Raji (cell line): ENCODE measurements around the gene TRIM7.

Experiments used
- POLR2A ChIP-seq: IDR thresholded peaks from 2 replicates; pipeline ENCODE4 v1.6.1; 2011; ENCODE audit warnings: low read depth, low read length, control low read depth; ENCODE audit not compliant: insufficient read depth

TRIM7 gene

DNA sequence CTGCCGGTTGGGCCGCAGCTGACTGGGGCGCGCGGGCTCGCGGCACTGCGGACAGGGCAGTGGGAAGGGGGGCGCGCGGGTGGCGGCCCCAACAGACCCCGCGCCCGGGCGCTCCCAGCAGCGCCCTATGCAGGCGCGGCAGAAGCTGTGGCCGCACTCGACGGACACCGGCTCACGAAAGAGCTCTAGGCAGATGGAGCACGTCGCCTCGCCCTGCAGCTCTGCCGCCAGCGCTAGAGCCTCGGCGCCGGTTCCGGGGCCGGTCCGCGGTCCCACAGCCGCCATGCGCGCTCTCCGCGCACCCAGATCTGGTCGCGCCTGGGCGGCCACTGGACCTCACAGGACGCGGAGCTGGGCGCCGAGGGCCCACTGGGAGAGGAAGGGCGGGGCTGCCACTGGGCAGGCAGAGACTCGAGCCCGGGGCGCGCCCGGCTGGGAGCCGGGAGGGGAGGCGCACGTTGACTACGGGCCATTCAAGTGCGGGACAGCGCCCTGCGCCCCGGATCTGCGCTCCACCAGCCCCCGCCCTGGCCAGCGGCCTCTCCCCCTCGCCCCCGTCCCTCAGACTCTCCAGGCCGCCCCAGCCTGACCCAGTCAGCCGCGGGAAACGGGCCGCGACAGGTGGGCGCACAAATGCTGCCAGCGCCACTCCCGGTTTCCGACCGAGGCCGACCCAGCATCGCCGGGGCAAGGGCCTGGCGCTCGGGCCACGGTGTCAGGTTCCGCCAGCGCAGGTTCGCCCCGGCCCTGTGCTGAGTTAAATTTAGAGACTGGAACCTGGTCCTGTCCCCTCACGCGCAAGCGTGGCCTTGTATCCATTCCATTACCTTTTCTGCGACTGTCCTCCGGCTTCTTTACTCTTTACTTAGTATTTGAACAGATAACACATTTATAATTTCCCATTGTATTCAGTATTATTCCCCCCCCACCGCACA lies at the start of gene TRIM7:
Gene TRIM7 (minus strand): TSS at position 371 of the 935 bp plus-strand sequence. CDS start 86 bp downstream, at position 285.
- no peak for TF ChIP-seq POLR2A

DNA sequence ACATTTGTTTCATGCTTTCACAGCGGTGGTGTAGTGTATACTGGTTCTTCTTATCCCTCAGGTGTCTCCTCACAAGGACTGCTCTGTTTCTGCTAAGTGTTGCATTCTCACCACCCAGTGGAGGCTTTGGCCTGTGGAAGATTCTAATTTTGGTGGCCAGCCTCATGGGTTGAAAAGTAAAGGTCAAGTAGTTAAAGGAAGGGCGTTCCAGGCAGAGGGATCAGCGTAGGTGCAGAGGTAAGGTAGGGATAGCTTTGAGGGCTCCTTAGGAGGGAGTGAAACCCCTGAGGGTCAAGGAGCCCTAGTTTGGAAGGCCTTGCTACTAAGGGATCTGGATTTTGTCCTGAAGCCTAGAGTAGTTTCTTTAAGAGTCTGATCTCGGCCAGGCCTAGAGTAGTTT lies 43.3 kb upstream of the TRIM7 start:
- no peak for TF ChIP-seq POLR2A

DNA sequence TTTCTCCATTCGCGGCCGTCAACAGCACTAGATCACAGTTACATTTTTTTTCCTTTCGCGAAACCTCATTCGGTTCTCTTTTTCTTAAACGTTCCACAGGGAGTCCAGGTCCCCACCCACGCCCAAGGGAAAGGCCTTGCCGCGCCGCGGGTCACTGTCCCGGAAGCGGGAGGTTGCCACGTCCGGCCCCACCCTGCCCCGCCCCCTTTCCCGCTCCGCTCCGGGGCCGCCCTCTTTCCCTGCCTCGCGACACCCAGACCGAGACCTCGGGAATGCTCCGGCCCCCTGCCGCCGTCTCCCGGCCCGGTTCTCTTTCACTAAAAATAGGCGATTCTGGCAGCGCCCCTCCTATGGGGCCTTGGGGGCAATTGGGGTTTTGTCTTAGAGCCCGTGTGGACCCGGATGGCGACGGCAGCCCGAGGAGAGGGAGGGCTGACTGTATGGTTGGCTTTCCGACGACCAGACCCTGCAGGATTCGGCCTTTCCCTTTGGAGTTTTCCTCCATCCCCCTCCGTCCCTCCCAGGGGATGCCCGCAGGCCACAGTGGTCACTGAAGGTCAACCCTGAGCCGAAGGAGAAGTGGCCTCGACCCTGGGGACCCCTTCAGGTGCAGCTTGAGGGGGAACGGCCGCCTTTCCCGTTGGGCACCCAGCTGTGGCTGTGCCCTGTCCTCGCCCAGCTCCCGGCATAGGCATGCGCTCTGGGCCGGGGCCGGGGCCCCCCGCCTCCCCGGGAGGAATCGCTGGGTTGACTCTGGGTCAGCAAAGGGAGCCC lies 41.5 kb upstream of the TRIM7 start:
- TF ChIP-seq POLR2A: peak; percentile 73

DNA sequence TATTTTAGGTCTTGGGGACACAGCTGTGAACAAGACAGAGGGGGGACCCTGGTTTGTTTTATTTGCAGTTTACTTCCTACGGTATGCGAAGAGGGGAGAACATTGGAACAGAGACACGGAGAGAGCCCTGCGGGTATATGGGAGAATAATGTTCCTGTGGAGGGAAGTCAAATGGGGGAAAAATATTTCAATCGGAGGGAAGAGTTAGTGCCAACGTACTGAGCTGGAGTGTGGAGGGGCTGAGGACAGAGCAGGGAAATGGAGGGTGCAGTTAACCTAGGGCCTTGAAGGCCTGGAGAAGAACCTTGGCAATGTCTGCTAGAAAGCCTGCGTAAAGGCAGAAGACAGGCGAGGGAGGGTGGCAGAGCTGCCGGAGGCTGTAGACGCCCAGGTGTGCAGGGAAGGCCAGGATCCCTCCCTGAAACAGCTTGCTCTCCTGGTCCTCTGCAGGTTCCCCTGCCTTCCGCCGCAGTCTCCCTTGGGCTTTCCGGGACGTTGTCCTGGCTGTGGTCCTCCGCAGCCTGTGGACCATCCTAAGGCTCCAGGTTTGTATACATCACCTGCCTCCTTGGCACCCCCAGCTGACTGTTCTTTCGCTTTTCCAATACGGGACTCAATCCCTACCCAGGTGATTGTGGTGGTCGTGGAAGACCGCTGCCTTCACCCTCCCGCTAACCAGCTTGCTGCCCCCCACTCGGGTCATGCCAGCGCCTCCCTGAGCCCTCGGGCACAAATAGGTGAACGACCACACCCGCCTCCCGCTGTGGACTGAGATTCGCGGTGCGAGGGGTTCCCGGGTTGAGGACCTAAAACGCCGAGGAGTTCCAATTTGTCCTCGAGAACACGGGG lies 40.7 kb upstream of the TRIM7 start:
- TF ChIP-seq POLR2A: no peak

DNA sequence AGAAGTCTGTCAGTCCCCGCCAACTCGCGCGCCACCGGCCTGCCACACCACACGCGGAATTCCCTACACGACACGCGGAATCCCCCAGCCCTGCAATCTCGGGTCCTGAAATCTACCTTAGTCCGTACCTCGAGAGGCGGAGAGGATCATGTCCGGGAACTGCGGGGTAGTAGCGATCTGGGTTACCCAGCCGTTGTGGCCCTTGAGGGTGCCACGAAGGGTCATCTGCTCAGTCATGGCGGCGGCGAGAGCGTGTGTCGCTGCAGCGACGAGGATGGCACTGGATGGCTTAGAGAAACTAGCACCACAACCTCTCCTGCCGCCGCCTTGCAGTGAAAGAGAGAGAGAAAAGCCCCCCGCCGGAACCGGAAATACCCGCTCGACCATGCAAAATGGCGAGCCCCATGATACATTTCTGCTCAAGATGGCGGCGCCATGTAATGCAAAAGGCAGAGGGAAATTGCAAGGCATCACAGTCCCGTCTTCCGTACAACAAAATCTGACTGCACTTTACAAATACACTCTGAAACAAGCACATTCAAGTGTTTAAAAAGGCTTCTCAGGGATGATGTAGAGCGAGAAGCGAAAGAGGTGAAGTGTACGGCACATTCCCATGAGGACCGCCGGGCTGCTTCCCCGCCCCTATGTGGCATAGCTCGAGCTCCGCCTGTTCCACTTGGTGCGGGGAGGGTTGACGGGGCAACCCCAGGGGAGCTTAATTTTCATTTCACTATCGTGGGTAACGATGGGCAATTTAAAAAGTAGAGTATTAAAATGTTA lies 38.8 kb upstream of the TRIM7 start, which contains the start of gene RACK1:
Gene RACK1 (minus strand): TSS at position 343 of the 780 bp plus-strand sequence. CDS start 106 bp downstream, at position 237.
- TF ChIP-seq POLR2A: peak; percentile 99

DNA sequence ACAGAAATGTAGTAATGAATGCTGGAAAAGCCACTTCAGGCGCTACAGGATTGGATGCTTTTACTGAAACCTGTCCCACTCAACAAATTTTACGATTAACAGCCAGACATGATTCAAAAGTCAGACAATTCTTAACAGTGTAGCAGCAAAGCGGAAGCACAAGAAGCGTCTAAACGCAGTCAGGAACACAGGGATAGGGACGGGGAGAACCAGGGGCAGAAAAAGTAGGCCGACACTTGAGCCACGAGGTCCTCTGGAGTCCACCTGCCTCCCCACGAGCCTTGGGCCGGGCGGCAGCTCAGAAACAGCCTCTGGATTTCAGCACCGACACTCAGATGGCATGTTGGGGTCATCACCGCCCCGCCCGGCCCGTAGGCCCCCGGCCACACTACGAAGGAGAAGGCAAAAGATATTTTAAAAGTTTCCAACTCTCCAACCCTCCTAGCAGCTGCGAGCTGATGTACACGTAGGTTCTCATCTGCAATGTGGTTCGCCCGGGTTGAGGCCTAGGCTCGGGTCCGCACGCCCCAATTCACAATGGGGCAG lies 38.1 kb upstream of the TRIM7 start:
- no peak for TF ChIP-seq POLR2A

DNA sequence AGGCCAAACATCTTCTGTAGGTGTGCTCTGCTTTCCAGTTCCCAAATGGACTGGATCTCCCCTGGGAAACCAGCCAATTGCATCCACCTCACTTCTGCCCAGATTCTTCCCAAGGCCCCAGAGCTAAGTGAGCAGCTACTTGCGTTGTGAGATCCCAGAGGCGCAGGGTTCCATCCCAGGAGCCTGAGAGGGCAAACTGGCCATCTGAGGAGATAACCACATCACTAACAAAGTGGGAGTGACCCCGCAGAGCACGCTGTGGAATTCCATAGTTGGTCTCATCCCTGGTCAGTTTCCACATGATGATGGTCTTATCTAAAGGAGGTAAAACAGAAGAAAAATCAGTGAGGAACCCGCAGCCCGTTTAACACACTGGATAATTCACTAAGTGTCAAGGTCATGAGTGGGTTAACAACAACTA lies 37.0 kb upstream of the TRIM7 start:
- TF ChIP-seq POLR2A: no peak

DNA sequence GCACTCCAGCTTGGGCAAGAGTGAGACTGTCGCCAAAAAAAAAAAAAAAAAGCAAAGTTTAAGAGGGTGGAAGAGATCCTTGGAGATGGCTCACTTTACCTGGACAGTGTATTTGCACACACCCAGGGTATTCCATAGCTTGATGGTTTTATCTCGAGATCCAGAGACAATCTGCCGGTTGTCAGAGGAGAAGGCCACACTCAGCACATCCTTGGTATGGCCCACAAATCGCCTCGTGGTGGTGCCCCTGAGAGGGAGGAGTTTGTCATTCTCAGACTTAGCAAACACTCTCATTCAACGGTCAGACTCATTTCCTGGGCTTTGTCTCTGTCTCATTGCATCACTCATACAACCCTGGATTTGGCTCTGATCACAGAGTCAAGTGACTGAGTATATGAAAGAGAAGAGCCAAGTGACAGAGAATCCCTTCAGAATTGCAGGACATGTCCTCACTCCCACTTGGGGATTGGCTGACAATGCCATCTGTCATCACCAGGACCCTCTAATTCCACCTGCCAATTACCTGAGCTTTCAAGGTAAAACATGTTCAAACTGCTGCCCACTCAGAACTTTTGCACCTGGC lies 36.5 kb upstream of the TRIM7 start:
- no peak for TF ChIP-seq POLR2A

DNA sequence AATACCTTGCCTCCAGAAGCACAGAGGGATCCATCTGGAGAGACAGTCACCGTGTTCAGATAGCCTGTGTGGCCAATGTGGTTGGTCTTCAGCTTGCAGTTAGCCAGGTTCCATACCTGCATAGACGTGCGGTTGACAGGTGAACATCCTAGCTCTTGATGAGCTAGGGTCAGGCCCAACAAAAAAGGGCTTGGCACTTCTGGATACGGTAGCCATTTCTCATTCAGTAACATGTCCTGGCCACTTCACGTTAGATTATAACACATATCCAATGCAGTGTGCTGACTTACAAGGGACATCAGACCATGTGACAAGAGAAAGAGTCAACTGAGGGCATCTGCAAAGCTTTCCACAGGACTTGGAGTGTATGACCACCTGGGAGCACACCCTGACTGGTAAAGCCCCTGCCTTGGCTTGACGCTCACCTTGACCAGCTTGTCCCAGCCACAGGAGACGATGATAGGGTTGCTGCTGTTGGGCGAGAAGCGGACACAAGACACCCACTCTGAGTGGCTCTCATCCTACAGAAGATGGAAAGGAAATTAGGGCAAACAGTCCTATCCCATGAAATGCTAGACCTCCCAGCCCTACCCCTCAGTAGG lies 34.2 kb upstream of the TRIM7 start:
- TF ChIP-seq POLR2A: no peak

DNA sequence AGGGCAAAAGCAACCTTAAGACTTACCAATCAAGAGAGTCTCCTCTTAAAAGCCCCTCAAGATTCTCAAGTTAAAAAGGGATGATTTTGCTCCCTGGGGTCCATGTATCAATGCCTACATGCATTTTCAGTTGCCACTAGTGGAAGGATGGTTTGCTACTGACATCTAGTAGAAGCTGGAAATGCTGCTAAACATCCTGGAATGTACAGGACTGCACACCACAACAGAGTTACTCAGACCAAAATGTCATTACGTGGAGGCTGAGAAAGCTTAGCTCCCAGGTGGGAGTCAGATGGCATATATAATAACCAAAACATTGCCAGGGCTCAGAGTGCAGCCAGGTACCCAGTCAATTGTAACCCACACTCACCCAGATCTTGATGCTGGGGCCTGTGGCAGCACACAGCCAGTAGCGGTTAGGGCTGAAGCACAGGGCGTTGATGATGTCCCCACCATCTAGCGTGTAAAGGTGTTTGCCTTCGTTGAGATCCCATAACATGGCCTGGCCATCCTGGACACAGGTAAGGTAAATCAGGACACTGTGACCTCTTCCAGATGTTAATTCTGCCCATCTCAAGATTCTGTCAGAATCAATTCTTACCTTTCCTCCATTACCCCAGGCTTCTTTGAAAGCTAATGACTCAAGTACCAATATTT lies 32.9 kb upstream of the TRIM7 start:
- no peak for TF ChIP-seq POLR2A

DNA sequence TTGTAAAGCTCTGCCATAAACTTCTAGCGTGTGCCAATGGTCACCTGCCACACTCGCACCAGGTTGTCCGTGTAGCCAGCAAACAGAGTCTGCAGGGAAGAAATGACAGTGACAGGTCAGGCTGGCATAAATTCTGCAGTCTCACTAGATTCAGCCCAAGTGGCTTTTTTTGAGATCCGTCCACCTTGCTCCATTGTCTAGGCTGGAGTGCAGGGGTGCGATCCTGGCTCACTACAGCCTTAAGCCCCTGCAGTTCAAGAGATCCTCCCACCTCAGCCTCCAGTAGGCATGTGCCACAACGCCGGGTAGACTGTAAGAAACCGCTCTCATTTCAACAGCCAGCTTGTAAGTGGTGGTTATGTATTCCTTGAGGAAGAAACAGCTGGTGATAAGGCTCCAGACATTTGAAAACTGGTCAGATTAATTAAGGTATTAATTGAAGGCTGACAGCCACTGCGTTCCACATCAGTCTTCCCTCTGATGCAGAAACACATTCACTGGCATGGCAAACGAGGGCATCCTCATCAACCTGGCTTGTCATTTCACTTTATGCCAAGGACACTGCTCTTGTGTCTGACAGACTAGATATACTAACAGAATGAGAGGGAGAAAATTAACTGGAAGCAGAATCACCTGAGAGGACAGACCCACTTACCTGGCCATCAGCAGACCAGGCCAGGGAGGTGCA lies 32.1 kb upstream of the TRIM7 start:
- TF ChIP-seq POLR2A: no peak

DNA sequence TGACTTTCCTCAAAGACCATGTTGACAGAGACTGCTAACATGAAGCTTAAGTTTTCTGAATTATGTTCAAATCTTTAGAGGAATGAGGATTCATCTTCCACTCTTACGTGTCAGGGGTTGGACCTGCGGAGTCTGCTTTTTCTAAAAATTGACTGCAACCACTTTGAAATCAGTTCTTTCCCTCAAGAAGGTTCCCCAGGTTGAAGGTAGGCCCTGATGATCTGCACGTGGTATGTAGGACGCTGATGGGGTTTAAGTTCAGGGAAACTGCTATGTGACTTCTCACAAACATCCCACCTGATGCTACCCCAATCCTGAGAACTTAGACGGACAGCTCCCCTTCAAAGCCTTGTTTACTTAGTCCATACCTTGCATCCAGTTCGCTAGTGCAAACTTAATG lies 31.5 kb upstream of the TRIM7 start:
- no peak for TF ChIP-seq POLR2A
